ENCODE data around the gene CHN1.

CHN1 gene

GRCh38 chr2:175012516-175012915 lies 7.3 kb upstream of the CHN1 start:
- TF ChIP-seq CTCF (IDR thresholded peaks at IDR 0.05; ENCODE audit: insufficient read depth, low read depth, low read length, missing control alignments) = no peak
- DNase-seq (ENCODE audit: low read depth) = no peak
- no peak overlapping the region for H3K4me3 ChIP-seq (ENCODE audit: low read length)

GRCh38 chr2:175011505-175011904 lies 6.3 kb upstream of the CHN1 start:
- no peak overlapping the region for H3K4me3 ChIP-seq (ENCODE audit: low read length)
- no peak for TF ChIP-seq CTCF (IDR thresholded peaks at IDR 0.05; ENCODE audit: insufficient read depth, low read depth, low read length, missing control alignments)
- no peak for DNase-seq (ENCODE audit: low read depth)

GRCh38 chr2:175010848-175011254 lies 5.7 kb upstream of the CHN1 start:
- no peak for DNase-seq (ENCODE audit: low read depth)
- TF ChIP-seq CTCF (IDR thresholded peaks at IDR 0.05; ENCODE audit: insufficient read depth, low read depth, low read length, missing control alignments) = no peak

GRCh38 chr2:175009917-175010621 lies 4.9 kb upstream of the CHN1 start:
- no peak for DNase-seq (ENCODE audit: low read depth)
- TF ChIP-seq CTCF (IDR thresholded peaks at IDR 0.05; ENCODE audit: insufficient read depth, low read depth, low read length, missing control alignments) = peak; percentile 1
- H3K4me3 ChIP-seq (ENCODE audit: low read length) = no peak overlapping the region

More at GRCh38 chr2:175010848-175011254, 5.7 kb upstream of the CHN1 start:
- no peak overlapping the region for H3K4me3 ChIP-seq (ENCODE audit: low read length)

GRCh38 chr2:175008801-175009495 lies 3.8 kb upstream of the CHN1 start:
- DNase-seq (ENCODE audit: low read depth) = no peak
- no peak for TF ChIP-seq CTCF (IDR thresholded peaks at IDR 0.05; ENCODE audit: insufficient read depth, low read depth, low read length, missing control alignments)
- H3K4me3 ChIP-seq (ENCODE audit: low read length) = no peak overlapping the region

- no peak for DNase-seq (ENCODE audit: low read depth)
- no peak for TF ChIP-seq CTCF (IDR thresholded peaks at IDR 0.05; ENCODE audit: insufficient read depth, low read depth, low read length, missing control alignments)
- no peak overlapping the region for H3K4me3 ChIP-seq (ENCODE audit: low read length)
These were observed 2.8 kb upstream of the CHN1 start for GRCh38 chr2:175008009-175008408.
